Measurements from ENCODE around the gene FOXN3. TPM values are rescaled to one million over a fixed set of nuclear protein-coding genes. Genes with fewer than 3 reads are reported as not detected.

FOXN3 gene
- total and polyA plus RNA-seq, 2 experiments from 2014 or later: 98.9 to 167 TPM

DNA sequence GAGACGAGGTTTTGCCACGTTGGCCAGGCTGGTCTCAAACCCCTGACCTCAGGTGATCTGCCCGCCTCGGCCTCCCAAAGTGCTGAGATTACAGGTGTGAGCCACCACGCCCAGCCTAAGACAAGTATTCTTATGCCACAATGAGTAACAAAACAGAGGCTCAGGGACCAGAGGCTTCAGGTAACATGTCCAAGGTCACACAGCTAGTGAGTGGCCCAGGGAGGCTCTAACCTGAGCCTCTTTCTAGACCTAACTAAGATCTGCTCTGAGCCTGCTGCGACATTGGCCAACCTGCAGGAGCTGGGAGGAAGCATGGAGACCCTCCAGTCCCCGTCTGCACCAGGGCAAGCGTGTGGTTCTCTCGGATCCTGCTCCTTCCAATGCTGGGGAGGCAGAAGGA is 77.9 kb downstream of the FOXN3 start (continued):
- TF ChIP-seq, protein P1, sequence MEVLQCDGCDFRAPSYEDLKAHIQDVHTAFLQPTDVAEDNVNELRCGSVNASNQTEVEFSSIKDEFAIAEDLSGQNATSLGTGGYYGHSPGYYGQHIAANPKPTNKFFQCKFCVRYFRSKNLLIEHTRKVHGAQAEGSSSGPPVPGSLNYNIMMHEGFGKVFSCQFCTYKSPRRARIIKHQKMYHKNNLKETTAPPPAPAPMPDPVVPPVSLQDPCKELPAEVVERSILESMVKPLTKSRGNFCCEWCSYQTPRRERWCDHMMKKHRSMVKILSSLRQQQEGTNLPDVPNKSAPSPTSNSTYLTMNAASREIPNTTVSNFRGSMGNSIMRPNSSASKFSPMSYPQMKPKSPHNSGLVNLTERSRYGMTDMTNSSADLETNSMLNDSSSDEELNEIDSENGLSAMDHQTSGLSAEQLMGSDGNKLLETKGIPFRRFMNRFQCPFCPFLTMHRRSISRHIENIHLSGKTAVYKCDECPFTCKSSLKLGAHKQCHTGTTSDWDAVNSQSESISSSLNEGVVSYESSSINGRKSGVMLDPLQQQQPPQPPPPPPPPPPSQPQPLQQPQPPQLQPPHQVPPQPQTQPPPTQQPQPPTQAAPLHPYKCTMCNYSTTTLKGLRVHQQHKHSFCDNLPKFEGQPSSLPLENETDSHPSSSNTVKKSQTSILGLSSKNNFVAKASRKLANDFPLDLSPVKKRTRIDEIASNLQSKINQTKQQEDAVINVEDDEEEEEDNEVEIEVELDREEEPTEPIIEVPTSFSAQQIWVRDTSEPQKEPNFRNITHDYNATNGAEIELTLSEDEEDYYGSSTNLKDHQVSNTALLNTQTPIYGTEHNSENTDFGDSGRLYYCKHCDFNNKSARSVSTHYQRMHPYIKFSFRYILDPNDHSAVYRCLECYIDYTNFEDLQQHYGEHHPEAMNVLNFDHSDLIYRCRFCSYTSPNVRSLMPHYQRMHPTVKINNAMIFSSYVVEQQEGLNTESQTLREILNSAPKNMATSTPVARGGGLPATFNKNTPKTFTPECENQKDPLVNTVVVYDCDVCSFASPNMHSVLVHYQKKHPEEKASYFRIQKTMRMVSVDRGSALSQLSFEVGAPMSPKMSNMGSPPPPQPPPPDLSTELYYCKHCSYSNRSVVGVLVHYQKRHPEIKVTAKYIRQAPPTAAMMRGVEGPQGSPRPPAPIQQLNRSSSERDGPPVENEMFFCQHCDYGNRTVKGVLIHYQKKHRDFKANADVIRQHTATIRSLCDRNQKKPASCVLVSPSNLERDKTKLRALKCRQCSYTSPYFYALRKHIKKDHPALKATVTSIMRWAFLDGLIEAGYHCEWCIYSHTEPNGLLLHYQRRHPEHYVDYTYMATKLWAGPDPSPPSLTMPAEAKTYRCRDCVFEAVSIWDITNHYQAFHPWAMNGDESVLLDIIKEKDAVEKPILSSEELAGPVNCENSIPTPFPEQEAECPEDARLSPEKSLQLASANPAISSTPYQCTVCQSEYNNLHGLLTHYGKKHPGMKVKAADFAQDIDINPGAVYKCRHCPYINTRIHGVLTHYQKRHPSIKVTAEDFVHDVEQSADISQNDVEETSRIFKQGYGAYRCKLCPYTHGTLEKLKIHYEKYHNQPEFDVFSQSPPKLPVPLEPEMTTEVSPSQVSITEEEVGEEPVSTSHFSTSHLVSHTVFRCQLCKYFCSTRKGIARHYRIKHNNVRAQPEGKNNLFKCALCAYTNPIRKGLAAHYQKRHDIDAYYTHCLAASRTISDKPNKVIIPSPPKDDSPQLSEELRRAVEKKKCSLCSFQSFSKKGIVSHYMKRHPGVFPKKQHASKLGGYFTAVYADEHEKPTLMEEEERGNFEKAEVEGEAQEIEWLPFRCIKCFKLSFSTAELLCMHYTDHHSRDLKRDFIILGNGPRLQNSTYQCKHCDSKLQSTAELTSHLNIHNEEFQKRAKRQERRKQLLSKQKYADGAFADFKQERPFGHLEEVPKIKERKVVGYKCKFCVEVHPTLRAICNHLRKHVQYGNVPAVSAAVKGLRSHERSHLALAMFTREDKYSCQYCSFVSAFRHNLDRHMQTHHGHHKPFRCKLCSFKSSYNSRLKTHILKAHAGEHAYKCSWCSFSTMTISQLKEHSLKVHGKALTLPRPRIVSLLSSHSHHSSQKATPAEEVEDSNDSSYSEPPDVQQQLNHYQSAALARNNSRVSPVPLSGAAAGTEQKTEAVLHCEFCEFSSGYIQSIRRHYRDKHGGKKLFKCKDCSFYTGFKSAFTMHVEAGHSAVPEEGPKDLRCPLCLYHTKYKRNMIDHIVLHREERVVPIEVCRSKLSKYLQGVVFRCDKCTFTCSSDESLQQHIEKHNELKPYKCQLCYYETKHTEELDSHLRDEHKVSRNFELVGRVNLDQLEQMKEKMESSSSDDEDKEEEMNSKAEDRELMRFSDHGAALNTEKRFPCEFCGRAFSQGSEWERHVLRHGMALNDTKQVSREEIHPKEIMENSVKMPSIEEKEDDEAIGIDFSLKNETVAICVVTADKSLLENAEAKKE (CRISPR knock-in tag; IDR thresholded peaks at IDR 0.05): no peak
- TF ChIP-seq, protein P2, sequence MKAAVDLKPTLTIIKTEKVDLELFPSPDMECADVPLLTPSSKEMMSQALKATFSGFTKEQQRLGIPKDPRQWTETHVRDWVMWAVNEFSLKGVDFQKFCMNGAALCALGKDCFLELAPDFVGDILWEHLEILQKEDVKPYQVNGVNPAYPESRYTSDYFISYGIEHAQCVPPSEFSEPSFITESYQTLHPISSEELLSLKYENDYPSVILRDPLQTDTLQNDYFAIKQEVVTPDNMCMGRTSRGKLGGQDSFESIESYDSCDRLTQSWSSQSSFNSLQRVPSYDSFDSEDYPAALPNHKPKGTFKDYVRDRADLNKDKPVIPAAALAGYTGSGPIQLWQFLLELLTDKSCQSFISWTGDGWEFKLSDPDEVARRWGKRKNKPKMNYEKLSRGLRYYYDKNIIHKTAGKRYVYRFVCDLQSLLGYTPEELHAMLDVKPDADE (IDR thresholded peaks at IDR 0.05): no peak
- TF ChIP-seq CREB1 (CRISPR knock-in tag; IDR thresholded peaks at IDR 0.05; ENCODE audit: low read depth) (no peak), NANOG (IDR thresholded peaks at IDR 0.05; ENCODE audit: borderline replicate concordance) (no peak), ZNF331 (CRISPR knock-in tag; IDR thresholded peaks at IDR 0.05; ENCODE audit: low read depth) (no peak)

DNA sequence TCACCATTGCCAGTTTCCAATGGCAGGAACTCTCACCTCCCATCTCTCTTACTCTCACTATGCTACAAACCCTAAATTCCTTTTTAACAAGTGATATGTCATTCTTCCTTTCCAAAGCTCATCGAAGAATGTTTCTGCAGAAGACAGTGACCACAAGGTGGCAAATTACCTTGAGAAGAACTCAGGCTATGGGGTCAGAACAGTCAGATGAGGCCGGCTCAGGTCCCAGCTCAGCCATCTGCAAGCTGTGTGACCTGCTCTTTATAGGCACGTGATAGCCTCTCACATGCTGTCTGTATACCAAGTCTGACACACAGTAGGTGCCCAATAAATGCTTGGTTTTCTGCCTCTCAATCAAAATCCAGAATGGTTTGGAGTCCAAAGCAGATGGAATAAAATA is 80.7 kb downstream of the FOXN3 start:
- Mint-ChIP-seq H3K4me3 (no peak overlapping the region), H3K36me3 (ENCODE audit: low read depth) (peaks cover 32% of the 10 kb centered on the region), H3K4me1 (peaks cover 69% of the 10 kb centered on the region), H3K27me3 (ENCODE audit: insufficient read depth, low read depth, poor library complexity) (peaks cover 7% of the 10 kb centered on the region), H3K9me3 (no peaks in the 10 kb centered on the region), H3K27ac (no peak overlapping the region)
- ATAC-seq (peak; percentile 38; the same call in 2 of the 3 replicates), DNase-seq (ENCODE audit: low spot score) (peak; percentile 55)
- H3K4me2 ChIP-seq: no peak overlapping the region
- H3K36me3 ChIP-seq (ENCODE audit: insufficient read depth): peaks cover 3% of the 10 kb centered on the region; the same call in 1 of the 2 replicates
- peaks cover 4% of the 10 kb centered on the region for H4K20me1 ChIP-seq (replicated peaks; ENCODE audit: insufficient read depth)
- H3K9me2 ChIP-seq (ENCODE audit: insufficient read depth): no peaks in the 10 kb centered on the region
- no peaks in the 10 kb centered on the region for H3K27me3 ChIP-seq (ENCODE audit: insufficient read depth)
- H3K27ac ChIP-seq (ENCODE audit: low read depth): no peak overlapping the region
- peaks cover 58% of the 10 kb centered on the region for H3K4me1 ChIP-seq (ENCODE audit: insufficient read depth)
- no peak overlapping the region for H3K4me3 ChIP-seq
- H3F3A ChIP-seq (replicated peaks; ENCODE audit: low read depth): no peaks in the 10 kb centered on the region; the same call in 1 of the 2 replicates
- peaks cover 99% of the 10 kb centered on the region for H3K79me2 ChIP-seq (replicated peaks; ENCODE audit: insufficient read depth)
- H2AFZ ChIP-seq: no peak overlapping the region
- TF ChIP-seq, protein P3, sequence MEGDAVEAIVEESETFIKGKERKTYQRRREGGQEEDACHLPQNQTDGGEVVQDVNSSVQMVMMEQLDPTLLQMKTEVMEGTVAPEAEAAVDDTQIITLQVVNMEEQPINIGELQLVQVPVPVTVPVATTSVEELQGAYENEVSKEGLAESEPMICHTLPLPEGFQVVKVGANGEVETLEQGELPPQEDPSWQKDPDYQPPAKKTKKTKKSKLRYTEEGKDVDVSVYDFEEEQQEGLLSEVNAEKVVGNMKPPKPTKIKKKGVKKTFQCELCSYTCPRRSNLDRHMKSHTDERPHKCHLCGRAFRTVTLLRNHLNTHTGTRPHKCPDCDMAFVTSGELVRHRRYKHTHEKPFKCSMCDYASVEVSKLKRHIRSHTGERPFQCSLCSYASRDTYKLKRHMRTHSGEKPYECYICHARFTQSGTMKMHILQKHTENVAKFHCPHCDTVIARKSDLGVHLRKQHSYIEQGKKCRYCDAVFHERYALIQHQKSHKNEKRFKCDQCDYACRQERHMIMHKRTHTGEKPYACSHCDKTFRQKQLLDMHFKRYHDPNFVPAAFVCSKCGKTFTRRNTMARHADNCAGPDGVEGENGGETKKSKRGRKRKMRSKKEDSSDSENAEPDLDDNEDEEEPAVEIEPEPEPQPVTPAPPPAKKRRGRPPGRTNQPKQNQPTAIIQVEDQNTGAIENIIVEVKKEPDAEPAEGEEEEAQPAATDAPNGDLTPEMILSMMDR (conservative IDR thresholded peaks at IDR 0.05; ENCODE audit: low read depth in 2 of 2): peak; percentile 38 to 46; a peak in 3 of 4 replicates
- TF ChIP-seq, protein P1 (CRISPR knock-in tag; IDR thresholded peaks at IDR 0.05): no peak
- TF ChIP-seq POLR2AphosphoS5 (IDR thresholded peaks at IDR 0.05; ENCODE audit: low read depth): no peak

Measured in GM23338 (cell line).